Sigmoid colon (tissue), 7 donors: ENCODE data around the gene ACAA2. TPM values are rescaled to one million over a fixed set of nuclear protein-coding genes. Genes with fewer than 3 reads are reported as not detected.
"Not testable (repeated sequence)": the region's sequence is repeated elsewhere in the genome, so short reads cannot be mapped to it uniquely, and the experiment has no call there.

Experiments
- DNase-seq: peaks from one replicate; pipeline ENCODE4 v3.0.0-alpha.2; 2019
- H3K27ac ChIP-seq, 4 donors: fragments of 200-600 bp; sonication (generic); one replicate each; pipeline ENCODE4 v1.5.1; 2016 to 2019; ENCODE audit warnings: mild to moderate bottlenecking in 1 of 4
- H3K27me3 ChIP-seq, 3 donors: fragments of 200-600 bp; sonication (generic); one replicate each; pipeline ENCODE4 v1.5.1; 2019; ENCODE audit warnings: mild to moderate bottlenecking in 1 of 3
- H3K36me3 ChIP-seq, 4 donors: fragments of 200-600 bp; sonication (generic); one replicate each; pipeline ENCODE4 v1.5.1; 2016 to 2019
- H3K4me1 ChIP-seq, 4 donors: fragments of 200-600 bp; sonication (generic); one replicate each; pipeline ENCODE4 v1.5.1; 2017 to 2019
- H3K4me3 ChIP-seq, 4 donors: fragments of 200-600 bp; sonication (generic); one replicate each; pipeline ENCODE4 v1.5.1; 2017 to 2019; ENCODE audit warnings: mild to moderate bottlenecking in 2 of 4, moderate library complexity in 1 of 4
- H3K9me3 ChIP-seq, 4 donors: fragments of 200-600 bp in 3 of 4; sonication (generic) in 3 of 4; one replicate each; pipeline versions ENCODE4 v1.5.1 to v1.6.1; 2013 to 2019
- CTCF ChIP-seq, 4 experiments: fragments of 450-650 bp in 3 of 4; fragments of 200-600 bp in 1 of 4; IDR thresholded peaks; one replicate each; pipeline ENCODE4 v1.5.1; 2016 to 2019; ENCODE audit warnings: antibody characterized with exemption in 4 of 4, mild to moderate bottlenecking in 3 of 4, moderate library complexity in 2 of 4
- EP300 ChIP-seq, 4 donors: sonication (generic); formaldehyde crosslinking; IDR thresholded peaks; one replicate each; pipeline ENCODE4 v1.6.1; 2017; ENCODE audit warnings: antibody characterized with exemption in 4 of 4
- POLR2A ChIP-seq, 2 donors: fragments of 450-650 bp; IDR thresholded peaks; one replicate each; pipeline ENCODE4 v1.6.1; 2016; ENCODE audit warnings: antibody characterized with exemption in 2 of 2, mild to moderate bottlenecking in 2 of 2, moderate library complexity in 2 of 2
- POLR2AphosphoS5 ChIP-seq, 4 donors: sonication (generic); formaldehyde crosslinking; IDR thresholded peaks; one replicate each; pipeline ENCODE4 v1.6.1; 2017; ENCODE audit warnings: antibody characterized with exemption in 4 of 4
- whole genome bisulfite sequencing, 2 donors: extraction: QIAGEN DNeasy Blood & Tissue Kit; methylation state at CpG; one replicate each; pipeline ENCODE4 v1.1.7; 2013; 5-methylcytosine and 5-hydroxymethylcytosine counted together
- intact Hi-C: fragments of 100-400 bp; cut with DNase I; formaldehyde crosslinking; loops from one replicate; pipeline ENCODE4 v1.15.1; 2023
- polyA plus RNA-seq, 3 donors: library from polyadenylated mRNA; stranded (reverse); fragments of 200-250 nt; gene quantifications; one replicate each; pipeline ENCODE4 v1.2.3, GENCODE V29; 2013
- total RNA-seq, 4 donors: library from RNA; depleted of rRNA; stranded (reverse); fragments of >200 nt; gene quantifications; one replicate each; pipeline ENCODE4 v1.1.0, GENCODE V29; 2016
- donor health status: healthy with polysubstance abuse.
- donor health status: Bipolar disorder and iron deficiency.
- donor health status: healthy.

Gene ACAA2
- total and polyA plus RNA-seq, 7 donors: 61.8 to 478 (median 87.7) TPM

- TF ChIP-seq POLR2A (IDR thresholded peaks at IDR 0.05) (peak in 1 of 2 donors; percentile 4), EP300 (IDR thresholded peaks at IDR 0.05) (no peak)
- no peaks in the 10 kb centered on the region for H3K36me3 ChIP-seq
- H3K27ac ChIP-seq: peak overlapping the region; percentile 91 to 96 (median 94)
- H3K4me1 ChIP-seq: peaks cover 0 to 28% (median 23%) of the 10 kb centered on the region in 4 donors
- peak overlapping the region; percentile 71 to 89 (median 82) for H3K4me3 ChIP-seq
- H3K27me3 ChIP-seq: no peaks in the 10 kb centered on the region
- H3K9me3 ChIP-seq: no peaks in the 10 kb centered on the region
- 0% methylated on average over 24 of the region's 24 CpGs for WGBS, 2 donors
- intact Hi-C loops: loop anchor here (5.0 to 10.0 kb wide), 5 partner anchors 453 to 1272 kb away; partner anchors contain the start of genes CFAP53 and CXXC1
- peak; percentile 88 for DNase-seq
These were observed 790 bp upstream of the ACAA2 start for GRCh38 chr18:49814147-49814499.

- Histone ChIP-seq H3K27ac (peak overlapping the region; percentile 91 to 96 (median 94)), H3K4me3 (peak overlapping the region; percentile 71 to 89 (median 82)), H3K36me3 (no peaks in the 10 kb centered on the region), H3K9me3 (no peaks in the 10 kb centered on the region), H3K27me3 (no peaks in the 10 kb centered on the region), H3K4me1 (peaks cover 0 to 28% (median 23%) of the 10 kb centered on the region in 4 donors)
- no peak for TF ChIP-seq POLR2AphosphoS5 (IDR thresholded peaks at IDR 0.05)
- intact Hi-C loops: loop anchor here (2.0 to 10.0 kb wide), 6 partner anchors 326 to 1271 kb away; partner anchors contain the start of genes C18orf32, CFAP53 and CXXC1
- peak; percentile 71 for DNase-seq
- WGBS, 2 donors: 1 to 2% methylated on average over 17 of the region's 17 CpGs
These were observed 339 bp downstream of the ACAA2 start for GRCh38 chr18:49813069-49813318.

- no peak for DNase-seq
- peaks cover 0 to 28% (median 23%) of the 10 kb centered on the region in 4 donors for H3K4me1 ChIP-seq
- intact Hi-C loops: loop anchor here (2.0 to 10.0 kb wide), 6 partner anchors 326 to 1270 kb away; partner anchors contain the start of genes C18orf32, CFAP53 and CXXC1
- no peaks in the 10 kb centered on the region for H3K36me3 ChIP-seq
- no peaks in the 10 kb centered on the region for H3K9me3 ChIP-seq
- H3K4me3 ChIP-seq: peak overlapping the region; percentile 71 to 89 (median 82)
- H3K27ac ChIP-seq: peak overlapping the region; percentile 91 to 96 (median 94)
- TF ChIP-seq CTCF (IDR thresholded peaks at IDR 0.05) (no peak), POLR2A (IDR thresholded peaks at IDR 0.05) (no peak), POLR2AphosphoS5 (IDR thresholded peaks at IDR 0.05) (no peak), EP300 (IDR thresholded peaks at IDR 0.05) (no peak)
- no peaks in the 10 kb centered on the region for H3K27me3 ChIP-seq
- WGBS, 2 donors: 29 to 49% methylated on average over 13 of the region's 13 CpGs
These were observed 856 bp downstream of the ACAA2 start for GRCh38 chr18:49812286-49813068.

GRCh38 chr18:49811151-49811938 is 2.0 kb downstream of the ACAA2 start:
- peak overlapping the region in 1 of 4 donors; percentile 1 for H3K4me3 ChIP-seq
- intact Hi-C loops: loop anchor here (2.0 to 10.0 kb wide), 6 partner anchors 47 to 1269 kb away; partner anchors contain the start of genes CFAP53 and CXXC1
- DNase-seq: no peak
- H3K9me3 ChIP-seq: no peaks in the 10 kb centered on the region
- H3K36me3 ChIP-seq: no peaks in the 10 kb centered on the region
- peaks cover 0 to 30% (median 23%) of the 10 kb centered on the region in 4 donors for H3K4me1 ChIP-seq
- H3K27me3 ChIP-seq: no peaks in the 10 kb centered on the region
- peak overlapping the region in 3 of 4 donors; percentile 92 to 96 (median 95) for H3K27ac ChIP-seq
- 15 to 53% methylated on average over 7 of the region's 7 CpGs for WGBS, 2 donors
- TF ChIP-seq CTCF (IDR thresholded peaks at IDR 0.05): no peak

- intact Hi-C loops, H3K36me3 ChIP-seq, H3K27me3 ChIP-seq, H3K9me3 ChIP-seq, H3K27ac ChIP-seq, DNase-seq, H3K4me3 ChIP-seq: not testable (repeated sequence)
- WGBS, 2 donors: 92 to 96% methylated on average over 10 of the region's 10 CpGs
- peaks cover 0 to 29% (median 19%) of the 10 kb centered on the region in 4 donors for H3K4me1 ChIP-seq
These were observed 4.7 kb downstream of the ACAA2 start for GRCh38 chr18:49808553-49809191.

GRCh38 chr18:49804096-49804495 is 9.2 kb downstream of the ACAA2 start:
- H3K36me3 ChIP-seq: peaks cover 0 to 17% (median 0%) of the 10 kb centered on the region in 4 donors
- TF ChIP-seq CTCF (IDR thresholded peaks at IDR 0.05) (no peak), POLR2AphosphoS5 (IDR thresholded peaks at IDR 0.05) (no peak), EP300 (IDR thresholded peaks at IDR 0.05) (no peak), POLR2A (IDR thresholded peaks at IDR 0.05) (no peak)
- H3K27me3 ChIP-seq: no peaks in the 10 kb centered on the region
- H3K9me3 ChIP-seq: no peaks in the 10 kb centered on the region
- peaks cover 0 to 11% (median 3%) of the 10 kb centered on the region in 4 donors for H3K4me1 ChIP-seq
- no peak overlapping the region for H3K4me3 ChIP-seq
- H3K27ac ChIP-seq: no peak overlapping the region
- intact Hi-C loops: no loop called here
- DNase-seq: no peak
- 87 to 89% methylated on average over 5 of the region's 5 CpGs for WGBS, 2 donors
